Testis (tissue), 2 donors: Measurements from ENCODE around the gene NEURL1.

Experiments used
- POLR2A ChIP-seq: fragments of 450-650 bp; IDR thresholded peaks from one replicate; pipeline ENCODE4 v1.6.1; 2017; ENCODE audit warnings: antibody characterized with exemption, mild to moderate bottlenecking, moderate library complexity
- TF ChIP-seq, protein P1 (sequence below), 3 experiments: fragments of 450-650 bp in 2 of 3; fragments of 200-600 bp in 1 of 3; sonication (generic) in 1 of 3; IDR thresholded peaks; one replicate each; pipeline ENCODE4 v1.5.1; 2016 to 2019; ENCODE audit warnings: antibody characterized with exemption in 3 of 3, mild to moderate bottlenecking in 2 of 3, moderate library complexity in 1 of 3

DNA sequence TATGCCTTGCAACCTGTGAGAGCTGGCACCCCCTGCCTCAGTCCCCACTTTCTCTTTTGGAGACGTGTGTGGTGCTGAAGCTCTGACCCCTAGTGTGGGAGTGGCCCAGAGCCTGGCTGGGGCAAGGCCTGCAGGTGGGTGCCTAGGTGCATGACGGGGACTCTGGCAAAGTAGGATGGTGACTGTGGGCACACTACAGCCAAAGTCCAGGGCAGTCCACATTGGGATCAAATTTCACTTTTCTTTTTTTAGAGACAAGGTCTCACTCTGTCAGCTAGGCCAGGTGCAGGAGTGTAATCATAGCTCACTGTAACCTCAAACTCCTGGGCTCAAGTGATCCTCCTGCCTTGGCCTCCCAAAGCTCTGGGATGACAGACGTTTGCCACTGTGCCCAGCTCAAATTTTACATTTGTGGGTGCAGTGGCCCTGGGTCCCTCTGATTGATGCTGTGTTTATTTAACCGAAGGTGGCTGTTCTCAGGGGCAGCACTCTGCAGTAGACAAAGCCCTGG, 52.3 kb downstream of the NEURL1 start:
- TF ChIP-seq, protein P1, sequence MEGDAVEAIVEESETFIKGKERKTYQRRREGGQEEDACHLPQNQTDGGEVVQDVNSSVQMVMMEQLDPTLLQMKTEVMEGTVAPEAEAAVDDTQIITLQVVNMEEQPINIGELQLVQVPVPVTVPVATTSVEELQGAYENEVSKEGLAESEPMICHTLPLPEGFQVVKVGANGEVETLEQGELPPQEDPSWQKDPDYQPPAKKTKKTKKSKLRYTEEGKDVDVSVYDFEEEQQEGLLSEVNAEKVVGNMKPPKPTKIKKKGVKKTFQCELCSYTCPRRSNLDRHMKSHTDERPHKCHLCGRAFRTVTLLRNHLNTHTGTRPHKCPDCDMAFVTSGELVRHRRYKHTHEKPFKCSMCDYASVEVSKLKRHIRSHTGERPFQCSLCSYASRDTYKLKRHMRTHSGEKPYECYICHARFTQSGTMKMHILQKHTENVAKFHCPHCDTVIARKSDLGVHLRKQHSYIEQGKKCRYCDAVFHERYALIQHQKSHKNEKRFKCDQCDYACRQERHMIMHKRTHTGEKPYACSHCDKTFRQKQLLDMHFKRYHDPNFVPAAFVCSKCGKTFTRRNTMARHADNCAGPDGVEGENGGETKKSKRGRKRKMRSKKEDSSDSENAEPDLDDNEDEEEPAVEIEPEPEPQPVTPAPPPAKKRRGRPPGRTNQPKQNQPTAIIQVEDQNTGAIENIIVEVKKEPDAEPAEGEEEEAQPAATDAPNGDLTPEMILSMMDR (IDR thresholded peaks at IDR 0.05): no peak
- no peak for TF ChIP-seq POLR2A
